HS-5 (cell line): ENCODE results near the gene SETD3.
"Not testable (repeated sequence)": the region's sequence is repeated elsewhere in the genome, so short reads cannot be mapped to it uniquely, and the experiment has no call there.

Experiments used
- DNase-seq: peaks from one replicate; pipeline ENCODE4 v3.0.0-alpha.2; 2012; ENCODE audit warnings: low read depth

SETD3 gene

GRCh38 chr14:99359906-99360305, 120.8 kb downstream of the SETD3 start:
- DNase-seq = no peak

GRCh38 chr14:99357916-99358390, 122.7 kb downstream of the SETD3 start:
- DNase-seq = no peak

- DNase-seq = no peak
Observed at GRCh38 chr14:99357151-99357915, 123.3 kb downstream of the SETD3 start.

DNA sequence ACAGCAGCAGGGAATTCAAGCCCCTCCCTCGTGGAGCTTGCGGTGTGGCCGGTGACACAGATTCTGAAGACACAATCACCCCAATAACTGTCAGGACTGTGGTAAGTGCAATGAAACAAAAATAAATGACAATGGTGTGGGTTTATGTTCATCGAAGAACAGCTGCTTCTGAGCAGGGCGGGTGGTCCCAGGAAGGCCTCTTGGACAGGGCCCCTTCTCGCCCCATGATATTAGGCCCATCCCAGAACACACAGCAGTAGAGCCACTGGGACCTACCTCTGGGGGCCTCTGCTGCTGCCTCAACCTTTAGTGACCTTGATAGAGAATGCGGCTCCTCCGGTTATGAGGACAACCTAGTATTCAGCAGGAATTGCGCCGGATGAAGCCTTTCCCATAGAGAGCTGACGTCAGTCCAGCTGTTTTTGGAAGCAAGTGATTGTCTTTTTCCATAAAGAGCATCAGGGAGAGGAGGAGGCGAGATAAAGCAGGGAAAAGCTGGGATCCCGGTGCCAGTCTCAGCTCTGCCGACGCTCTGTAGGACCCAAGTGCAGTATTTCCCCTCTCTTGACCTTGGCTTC, 124.5 kb downstream of the SETD3 start:
- DNase-seq = no peak

DNA sequence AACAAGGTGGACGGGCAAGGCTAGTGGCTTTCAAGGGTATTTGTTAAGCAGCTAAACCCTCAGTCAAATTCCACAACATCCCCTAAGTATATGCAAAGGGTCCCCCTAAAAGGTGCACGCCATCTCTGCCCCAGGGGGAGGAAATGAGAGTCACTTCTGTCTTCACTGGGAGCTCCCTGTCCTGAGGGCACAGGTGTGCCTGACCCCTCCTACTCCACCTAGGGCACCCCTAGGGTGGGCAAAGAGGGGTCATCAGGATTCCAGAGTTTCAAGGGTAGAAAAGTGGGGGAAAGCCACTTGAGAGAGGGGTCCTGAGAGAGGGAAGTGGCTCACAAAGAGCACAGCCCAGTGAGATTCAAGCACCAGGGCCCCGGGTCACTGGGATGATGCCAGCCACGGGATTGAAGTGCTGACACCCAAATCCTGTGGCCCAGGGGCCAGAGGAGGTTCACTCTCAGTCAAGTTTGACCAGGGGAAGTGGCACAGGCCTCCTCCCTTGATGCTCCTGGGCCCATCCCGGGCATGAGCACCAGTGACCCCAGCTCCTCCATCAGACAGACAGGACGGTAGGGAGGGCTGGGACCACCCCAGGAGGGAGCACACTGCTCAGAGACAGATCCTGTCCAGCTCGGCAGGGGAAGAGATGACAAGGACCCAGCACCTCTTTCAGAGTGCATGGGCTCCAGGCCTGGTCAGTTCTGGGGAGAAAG, 126.3 kb downstream of the SETD3 start:
- no peak for DNase-seq

- no peak for DNase-seq
Observed at GRCh38 chr14:99352688-99353280, 127.9 kb downstream of the SETD3 start.

GRCh38 chr14:99351166-99352007, 129.3 kb downstream of the SETD3 start:
- DNase-seq = no peak

DNA sequence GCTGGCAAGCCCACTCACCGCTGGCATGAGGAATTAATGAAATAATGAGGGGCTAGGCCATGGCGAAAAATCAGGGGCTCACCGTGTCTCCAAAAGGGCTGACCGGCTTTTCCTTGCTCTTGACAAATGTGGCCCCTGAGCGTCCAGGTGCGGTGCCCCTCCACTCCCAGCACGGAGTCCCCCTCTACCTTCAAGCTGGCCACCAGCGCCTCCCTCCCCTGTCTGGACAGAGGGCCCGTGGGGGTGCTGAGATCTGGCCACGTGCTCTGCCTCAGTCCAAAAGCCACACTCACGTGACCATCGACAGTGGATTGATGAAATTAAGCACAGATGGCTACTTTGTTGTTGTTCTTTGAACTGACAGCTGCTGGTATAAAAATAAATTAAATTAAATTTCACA, 129.9 kb downstream of the SETD3 start:
- DNase-seq = no peak

GRCh38 chr14:99349721-99350495, 130.8 kb downstream of the SETD3 start:
- DNase-seq = no peak

GRCh38 chr14:99348816-99349614, 131.6 kb downstream of the SETD3 start:
- DNase-seq = no peak

DNA sequence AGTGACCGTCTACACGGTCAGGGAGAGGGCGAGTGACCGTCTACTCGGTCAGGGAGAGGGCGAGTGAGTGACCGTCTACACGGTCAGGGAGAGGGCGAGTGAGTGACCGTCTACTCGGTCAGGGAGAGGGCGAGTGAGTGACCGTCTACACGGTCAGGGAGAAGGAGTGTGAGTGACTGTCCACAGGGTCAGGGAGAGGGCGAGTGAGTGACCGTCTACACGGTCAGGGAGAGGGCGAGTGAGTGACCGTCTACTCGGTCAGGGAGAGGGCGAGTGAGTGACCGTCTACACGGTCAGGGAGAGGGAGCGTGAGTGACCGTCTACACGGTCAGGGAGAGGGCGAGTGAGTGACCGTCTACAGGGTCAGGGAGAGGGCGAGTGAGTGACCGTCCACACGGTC, 132.4 kb downstream of the SETD3 start:
- DNase-seq = not testable (repeated sequence)
